Right lobe of liver (tissue), 6 donors: ENCODE data around the gene NTM. TPM values are rescaled to one million over a fixed set of nuclear protein-coding genes. Genes with fewer than 3 reads are reported as not detected.
A peak's percentile ranks its signal among the peaks of the same experiment; 100 is the strongest.

Experiments used
- ATAC-seq, 4 donors: fragments of 200-7000 bp; cut with Tn5 transposase; one replicate each; pipeline ENCODE4 v1.9.1; 2020; ENCODE audit warnings: mild to moderate bottlenecking in 4 of 4, moderate library complexity in 4 of 4
- DNase-seq, 3 donors: peaks; one replicate each; pipeline ENCODE4 v3.0.0-alpha.2; 2020
- H3K27ac ChIP-seq, 3 donors: fragments of 200-600 bp; one replicate each; pipeline ENCODE4 v1.8.0; 2022
- H3K27me3 ChIP-seq, 2 donors: fragments of 200-600 bp; one replicate each; pipeline ENCODE4 v1.8.0; 2022
- H3K36me3 ChIP-seq, 4 donors: fragments of 200-600 bp; sonication (generic) in 1 of 4; one replicate each; pipeline versions ENCODE4 v1.5.1 to v1.8.0; 2017 to 2022; ENCODE audit warnings: control low read depth in 1 of 4
- H3K4me1 ChIP-seq, 4 donors: fragments of 200-600 bp; sonication (generic) in 1 of 4; one replicate each; pipeline versions ENCODE4 v1.5.1 to v1.8.0; 2017 to 2022; ENCODE audit warnings: control low read depth in 1 of 4
- H3K4me3 ChIP-seq, 3 donors: fragments of 200-600 bp; one replicate each; pipeline ENCODE4 v1.8.0; 2022
- H3K9me3 ChIP-seq, 4 donors: fragments of 200-600 bp; sonication (generic) in 1 of 4; one replicate each; pipeline versions ENCODE4 v1.5.1 to v1.8.0; 2017 to 2022; ENCODE audit warnings: control low read depth in 1 of 4
- POLR2A ChIP-seq: fragments of 450-650 bp; IDR thresholded peaks from one replicate; pipeline ENCODE4 v1.6.1; 2017; ENCODE audit warnings: antibody characterized with exemption, mild to moderate bottlenecking
- whole genome bisulfite sequencing: methylation state at CpG from one replicate; pipeline ENCODE4 v1.1.6; 2018; ENCODE audit warnings: low coverage, low lambda C conversion rate; ENCODE audit not compliant: insufficient coverage; ENCODE audit errors: missing lambda C conversion rate; 5-methylcytosine and 5-hydroxymethylcytosine counted together
- intact Hi-C, 2 donors: fragments of 100-400 bp; cut with DNase I; formaldehyde crosslinking; loops; one replicate each; pipeline versions ENCODE4 v1.11.2 to v1.14.1; 2022
- total RNA-seq, 6 experiments: library from RNA; depleted of rRNA in 2 of 6; stranded (reverse); fragments of >200 nt in 2 of 6; fragmentation: NEBNext Ultra II Directional in 3 of 6; extraction: Animal tissue kit (Norgen Biotek cat#: 25700) in 3 of 6; gene quantifications; one replicate each; pipeline versions ENCODE4 v1.1.0 to v1.2.4, GENCODE V29; 2016 to 2023
- TF ChIP-seq, protein P1 (sequence below), 4 donors: fragments of 200-600 bp in 3 of 4; fragments of 450-650 bp in 1 of 4; IDR thresholded peaks; one replicate each; pipeline versions ENCODE4 v1.5.1 to v1.8.0; 2016 to 2022; ENCODE audit warnings: antibody characterized with exemption in 4 of 4, mild to moderate bottlenecking in 2 of 4
- donor health status: DM: no; HTN: yes; CAD: no.
- donor health status: DM: no; HTN: no; CAD: no.
- donor health status: DM: no; HTN: no; CAD: no.
- donor health status: DM: no; HTN: yes; CAD: no.
- donor health status: DM: no; HTN: yes; CAD: no.

NTM gene
- total RNA-seq, 6 experiments from 2014 or later, result 0.35 TPM; not detected in 5

DNA sequence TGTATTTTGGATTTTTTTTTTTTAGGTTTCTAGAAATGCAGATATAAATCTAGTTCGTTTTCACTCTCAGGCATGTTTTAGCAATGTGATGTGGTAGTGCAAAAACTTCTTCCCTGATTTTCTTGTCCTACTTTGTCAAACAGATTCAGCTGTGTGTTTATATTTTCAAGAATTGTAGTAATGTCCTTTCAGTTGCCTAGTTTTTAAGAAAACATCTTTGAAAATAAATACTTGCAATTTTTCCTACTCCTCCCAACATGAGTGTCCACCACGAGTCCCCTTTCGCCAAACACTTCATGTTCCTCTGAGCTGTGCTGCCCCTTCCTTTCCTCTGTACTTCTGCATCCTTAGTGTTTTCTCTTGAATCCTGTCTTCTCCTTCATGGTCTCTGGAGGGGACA, 686.9 kb downstream of the NTM start:
- H3K4me1 ChIP-seq, result no peaks in the 10 kb centered on the region
- H3K9me3 ChIP-seq, result no peaks in the 10 kb centered on the region
- intact Hi-C loops, result no loop called here
- H3K4me3 ChIP-seq, result no peak overlapping the region
- 36% methylated on average over 3 of the region's 3 CpGs for WGBS
- TF ChIP-seq, protein P1, sequence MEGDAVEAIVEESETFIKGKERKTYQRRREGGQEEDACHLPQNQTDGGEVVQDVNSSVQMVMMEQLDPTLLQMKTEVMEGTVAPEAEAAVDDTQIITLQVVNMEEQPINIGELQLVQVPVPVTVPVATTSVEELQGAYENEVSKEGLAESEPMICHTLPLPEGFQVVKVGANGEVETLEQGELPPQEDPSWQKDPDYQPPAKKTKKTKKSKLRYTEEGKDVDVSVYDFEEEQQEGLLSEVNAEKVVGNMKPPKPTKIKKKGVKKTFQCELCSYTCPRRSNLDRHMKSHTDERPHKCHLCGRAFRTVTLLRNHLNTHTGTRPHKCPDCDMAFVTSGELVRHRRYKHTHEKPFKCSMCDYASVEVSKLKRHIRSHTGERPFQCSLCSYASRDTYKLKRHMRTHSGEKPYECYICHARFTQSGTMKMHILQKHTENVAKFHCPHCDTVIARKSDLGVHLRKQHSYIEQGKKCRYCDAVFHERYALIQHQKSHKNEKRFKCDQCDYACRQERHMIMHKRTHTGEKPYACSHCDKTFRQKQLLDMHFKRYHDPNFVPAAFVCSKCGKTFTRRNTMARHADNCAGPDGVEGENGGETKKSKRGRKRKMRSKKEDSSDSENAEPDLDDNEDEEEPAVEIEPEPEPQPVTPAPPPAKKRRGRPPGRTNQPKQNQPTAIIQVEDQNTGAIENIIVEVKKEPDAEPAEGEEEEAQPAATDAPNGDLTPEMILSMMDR (IDR thresholded peaks at IDR 0.05), result no peak
- no peak for TF ChIP-seq POLR2A
- DNase-seq, result no peak
- peak in 2 of 4 donors; percentile 17 to 26 for ATAC-seq
- H3K27me3 ChIP-seq, result no peaks in the 10 kb centered on the region
- no peaks in the 10 kb centered on the region for H3K36me3 ChIP-seq
- H3K27ac ChIP-seq, result no peak overlapping the region

GRCh38 chr11:132058211-132058772, 687.9 kb downstream of the NTM start:
- Histone ChIP-seq H3K36me3 (no peaks in the 10 kb centered on the region), H3K27ac (no peak overlapping the region), H3K27me3 (no peaks in the 10 kb centered on the region), H3K9me3 (no peaks in the 10 kb centered on the region), H3K4me3 (no peak overlapping the region), H3K4me1 (no peaks in the 10 kb centered on the region)
- intact Hi-C loops, result no loop called here
- DNase-seq, result no peak
- TF ChIP-seq, protein P1 (IDR thresholded peaks at IDR 0.05), result no peak
- TF ChIP-seq POLR2A, result no peak
- 35% methylated on average over 8 of the region's 8 CpGs for WGBS
- ATAC-seq, result peak; percentile 47 to 77 (median 66)

DNA sequence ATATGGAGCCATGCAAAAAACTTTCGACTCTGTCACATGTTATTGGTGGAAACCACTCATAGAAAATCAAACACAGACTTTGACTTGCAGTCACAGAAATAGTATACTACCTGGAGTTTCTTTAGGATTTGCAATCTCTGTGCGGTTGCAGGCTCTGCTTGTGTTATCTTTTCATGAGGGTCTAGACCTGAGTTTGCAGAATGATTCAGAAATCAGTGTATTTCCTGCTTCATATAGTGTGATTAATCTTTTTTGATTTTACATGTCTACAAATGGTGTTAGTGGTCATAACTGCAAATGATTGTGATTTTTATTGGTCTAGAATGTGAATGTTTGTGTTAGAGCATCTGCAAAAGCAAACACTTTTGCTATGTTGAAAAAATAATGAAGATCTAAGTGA, 690.2 kb downstream of the NTM start:
- no peak overlapping the region for H3K27ac ChIP-seq
- H3K4me3 ChIP-seq, result no peak overlapping the region
- intact Hi-C loops, result no loop called here
- no peaks in the 10 kb centered on the region for H3K4me1 ChIP-seq
- H3K36me3 ChIP-seq, result no peaks in the 10 kb centered on the region
- no peaks in the 10 kb centered on the region for H3K9me3 ChIP-seq
- ATAC-seq, result no peak
- 30% methylated on average over 2 of the region's 2 CpGs for WGBS
- no peaks in the 10 kb centered on the region for H3K27me3 ChIP-seq
- no peak for DNase-seq
- TF ChIP-seq POLR2A, result no peak
- TF ChIP-seq, protein P1 (IDR thresholded peaks at IDR 0.05), result no peak

DNA sequence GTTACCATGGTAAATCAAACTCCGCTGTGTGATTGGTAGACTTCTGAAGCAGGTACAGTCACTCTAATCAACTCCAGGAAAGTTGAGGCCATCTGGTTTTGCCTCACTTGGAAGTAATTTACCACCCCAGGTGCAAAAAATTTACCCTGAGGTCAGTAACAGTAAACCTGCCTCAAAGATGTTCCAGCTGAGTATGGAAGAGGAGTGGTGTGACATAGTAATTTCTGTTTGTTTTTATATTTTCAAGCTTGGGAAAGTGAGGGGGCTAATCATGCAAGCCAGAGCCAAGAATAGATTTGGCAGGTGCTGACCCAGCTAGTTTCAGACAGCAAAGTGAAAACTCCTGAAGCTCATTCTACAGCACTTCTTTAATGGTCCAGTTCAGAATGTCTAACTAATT, 691.6 kb downstream of the NTM start:
- intact Hi-C loops, result no loop called here

More for the DNA sequence above, 691.6 kb downstream of the NTM start:
- no peak for TF ChIP-seq POLR2A
- TF ChIP-seq, protein P1 (IDR thresholded peaks at IDR 0.05), result no peak
- 43% methylated on average over 1 of the region's 1 CpG for WGBS
- no peaks in the 10 kb centered on the region for H3K27me3 ChIP-seq
- no peak overlapping the region for H3K27ac ChIP-seq
- H3K4me1 ChIP-seq, result no peaks in the 10 kb centered on the region
- no peaks in the 10 kb centered on the region for H3K36me3 ChIP-seq
- no peak for ATAC-seq
- H3K9me3 ChIP-seq, result no peaks in the 10 kb centered on the region
- no peak overlapping the region for H3K4me3 ChIP-seq
- DNase-seq, result no peak
